Hematopoietic multipotent progenitor cell treated with erythropoietin and hydrocortisone succinate and interleukin-3 and kit ligand, for 4 days (in vitro differentiated cells): Measurements from ENCODE around the gene ESPNL.
A peak's percentile ranks its signal among the peaks of the same experiment; 100 is the strongest.
"Not testable (repeated sequence)": the region's sequence is repeated elsewhere in the genome, so short reads cannot be mapped to it uniquely, and the experiment has no call there.

ENCODE experiments used
- DNase-seq: peaks from one replicate; pipeline ENCODE4 v3.0.0-alpha.2; 2015

ESPNL gene

GRCh38 chr2:238100049-238100820 is at the start of gene ESPNL:
Gene ESPNL (plus strand): TSS chr2:238100340. CDS start chr2:238100420, 80 bp downstream.
- peak; percentile 83 for DNase-seq

DNA sequence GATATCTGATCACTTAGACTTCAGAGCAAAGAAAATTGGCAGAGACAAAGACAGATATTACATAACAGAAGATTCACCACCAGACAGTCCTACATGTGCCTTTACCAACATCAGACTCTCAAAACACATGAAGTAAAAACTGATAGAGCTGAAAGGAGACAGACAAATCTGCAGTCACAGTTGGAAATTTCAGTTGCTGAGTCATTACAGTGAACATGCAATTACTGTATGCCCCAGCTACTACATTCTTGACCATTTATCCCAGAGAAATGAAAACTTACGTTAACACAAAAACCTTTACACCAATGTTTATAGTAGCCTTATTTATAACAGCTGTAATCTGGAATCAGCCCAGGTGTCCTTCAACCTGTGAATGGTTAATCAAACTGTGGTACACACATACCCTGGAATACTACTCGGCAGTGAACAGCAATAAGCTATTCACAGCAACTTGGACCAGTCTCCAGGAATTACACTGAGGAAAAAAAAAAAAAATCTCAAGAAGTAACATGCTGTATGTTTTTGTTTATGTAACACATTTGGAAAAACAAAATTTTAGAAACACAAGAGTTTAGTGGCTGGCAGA is 46.9 kb upstream of the ESPNL start:
- peak; percentile 46 for DNase-seq

DNA sequence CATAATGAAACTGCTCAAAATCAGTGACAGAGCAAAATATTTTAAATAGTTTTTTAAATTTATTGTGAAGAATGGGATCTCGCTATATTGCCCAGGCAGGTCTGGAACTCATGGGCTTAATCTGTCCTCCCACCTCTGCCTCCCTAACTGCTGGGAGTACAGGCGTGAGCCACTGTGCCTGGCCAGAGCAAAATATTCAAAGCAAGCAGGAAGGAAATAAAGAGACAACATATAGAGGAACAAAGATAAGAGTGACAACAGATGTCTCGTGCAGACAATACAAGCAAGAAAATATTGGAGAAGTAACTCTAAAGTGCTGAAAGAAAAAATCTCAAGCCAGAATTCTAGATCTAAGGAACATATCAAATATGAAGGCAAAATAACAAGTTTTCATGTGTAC is 44.3 kb upstream of the ESPNL start:
- DNase-seq = peak; percentile 51

GRCh38 chr2:238057696-238058575 is 42.2 kb upstream of the ESPNL start:
- DNase-seq = not testable (repeated sequence)

DNA sequence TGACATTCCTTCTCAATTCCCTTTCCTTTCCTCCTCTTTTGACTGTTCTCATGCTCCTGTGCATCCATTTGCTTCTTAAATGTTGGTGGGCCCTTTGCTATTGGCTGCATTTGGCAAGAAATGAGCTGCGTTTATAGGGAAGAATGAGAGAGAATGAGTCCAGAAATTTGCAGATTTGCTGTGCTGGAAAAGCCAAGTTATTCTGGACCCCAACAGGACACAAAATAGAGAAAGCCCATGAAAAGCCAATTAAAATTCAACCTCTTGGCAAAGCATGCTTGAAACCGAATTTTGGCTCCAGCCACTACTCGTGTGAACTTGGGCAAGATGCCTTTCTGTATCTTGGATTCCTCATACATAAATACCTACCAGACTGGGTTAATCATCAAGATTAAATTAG is 40.6 kb upstream of the ESPNL start:
- DNase-seq = no peak

- DNase-seq = peak; percentile 58
Measured at GRCh38 chr2:238060096-238060541, 40.0 kb upstream of the ESPNL start.

DNA sequence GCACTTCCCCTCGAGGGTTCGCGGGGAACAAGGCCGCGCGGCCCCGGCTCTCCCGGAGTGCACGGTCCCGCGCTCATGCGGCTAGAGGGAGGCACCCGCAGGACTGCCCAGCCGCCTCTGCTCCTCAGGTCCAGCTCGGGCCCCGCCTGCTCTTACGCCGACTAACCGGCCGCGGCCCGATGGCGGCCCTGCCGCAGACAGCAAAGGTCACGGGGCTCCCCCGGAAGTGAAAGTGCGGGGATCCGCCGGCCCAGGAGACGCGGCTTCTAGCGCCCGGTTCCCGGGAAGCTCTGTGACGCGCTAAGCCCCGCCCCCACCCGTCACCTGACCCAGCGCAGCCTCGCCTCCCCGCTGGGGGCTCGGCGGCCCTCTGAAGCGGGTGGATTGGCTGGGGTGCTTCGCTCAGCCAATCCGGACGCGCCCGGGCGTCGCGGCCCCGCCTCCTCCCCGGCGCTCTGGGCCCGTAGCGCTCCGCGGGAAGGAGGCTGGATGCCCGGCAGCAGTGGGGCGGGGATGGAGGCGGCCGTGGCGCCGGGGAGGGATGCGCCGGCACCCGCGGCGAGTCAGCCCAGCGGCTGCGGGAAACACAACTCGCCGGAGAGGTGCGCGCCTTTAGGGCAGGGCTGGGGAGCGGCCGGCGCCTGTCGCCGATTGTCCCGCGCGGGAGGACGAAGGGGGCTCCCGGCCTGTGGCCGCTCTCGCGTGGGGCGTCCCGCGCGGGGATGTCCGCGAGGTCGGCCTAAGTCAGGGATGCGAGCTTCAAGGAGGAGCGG is 39.4 kb upstream of the ESPNL start, which contains the start of gene SCLY:
TSS of gene SCLY (plus strand) at position 460 of the 773 bp plus-strand sequence. CDS start at position 514, 54 bp downstream.
- DNase-seq = peak; percentile 99

DNA sequence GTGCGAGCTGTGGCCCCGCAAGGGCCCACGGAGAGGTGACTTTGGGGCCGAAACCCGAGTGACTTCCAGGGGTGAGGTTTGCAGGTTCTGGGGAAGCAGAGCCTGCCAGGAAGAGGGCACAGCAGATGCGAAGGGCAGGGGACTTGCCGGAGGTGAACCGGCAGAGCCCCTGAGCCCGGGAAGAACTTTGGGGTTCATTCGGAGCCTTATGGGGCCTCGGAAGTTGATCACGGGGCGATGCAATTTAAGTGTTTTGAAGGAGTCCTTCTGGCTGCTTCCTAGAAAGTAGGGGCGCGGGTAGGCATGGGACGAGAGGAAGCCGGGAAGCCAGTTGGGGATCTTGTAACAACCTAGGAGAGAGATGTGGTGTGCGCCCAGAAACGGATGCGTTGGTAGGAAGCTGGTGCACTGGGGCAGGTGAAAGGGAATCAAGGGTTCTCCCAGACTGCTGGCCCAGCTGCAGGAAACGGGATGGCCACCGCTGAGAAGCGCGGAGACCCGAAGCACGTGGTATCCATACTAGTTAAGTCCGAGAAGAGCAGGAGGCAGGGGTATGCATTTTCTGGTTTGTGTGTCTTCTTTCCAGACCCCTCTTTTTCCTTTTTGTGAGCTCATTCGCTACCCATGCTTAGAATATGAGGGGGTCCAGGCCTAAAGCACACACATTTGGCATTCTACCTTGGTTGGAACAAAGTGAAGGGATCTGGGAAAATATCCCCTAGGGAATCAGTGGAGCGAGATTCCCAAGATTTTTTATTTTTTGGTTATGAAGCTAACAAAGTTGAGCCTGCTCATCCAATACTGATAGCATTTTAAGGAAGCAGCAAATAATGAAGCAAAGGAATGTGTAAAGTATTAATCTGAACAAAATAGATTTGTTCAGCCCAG is 38.6 kb upstream of the ESPNL start:
- DNase-seq = peak; percentile 70

GRCh38 chr2:238063414-238064189 is 36.5 kb upstream of the ESPNL start:
- no peak for DNase-seq

DNA sequence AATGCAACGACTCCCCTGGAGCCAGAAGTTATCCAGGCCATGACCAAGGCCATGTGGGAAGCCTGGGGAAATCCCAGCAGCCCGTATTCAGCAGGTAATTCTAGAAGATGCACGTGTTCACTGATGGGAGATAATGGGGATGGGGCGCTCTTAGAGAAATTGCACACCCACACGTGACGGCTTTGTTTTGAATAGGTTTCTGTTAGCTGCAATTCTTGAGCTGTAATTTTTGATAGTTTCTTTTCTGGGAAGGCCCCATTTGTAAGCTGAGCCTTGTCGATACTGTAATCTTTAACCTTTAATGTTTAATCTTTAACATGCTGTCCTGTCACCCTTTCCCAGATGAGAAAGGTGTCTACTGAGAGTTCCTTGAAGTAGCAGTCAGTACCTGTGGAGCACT is 35.8 kb upstream of the ESPNL start:
- no peak for DNase-seq

DNA sequence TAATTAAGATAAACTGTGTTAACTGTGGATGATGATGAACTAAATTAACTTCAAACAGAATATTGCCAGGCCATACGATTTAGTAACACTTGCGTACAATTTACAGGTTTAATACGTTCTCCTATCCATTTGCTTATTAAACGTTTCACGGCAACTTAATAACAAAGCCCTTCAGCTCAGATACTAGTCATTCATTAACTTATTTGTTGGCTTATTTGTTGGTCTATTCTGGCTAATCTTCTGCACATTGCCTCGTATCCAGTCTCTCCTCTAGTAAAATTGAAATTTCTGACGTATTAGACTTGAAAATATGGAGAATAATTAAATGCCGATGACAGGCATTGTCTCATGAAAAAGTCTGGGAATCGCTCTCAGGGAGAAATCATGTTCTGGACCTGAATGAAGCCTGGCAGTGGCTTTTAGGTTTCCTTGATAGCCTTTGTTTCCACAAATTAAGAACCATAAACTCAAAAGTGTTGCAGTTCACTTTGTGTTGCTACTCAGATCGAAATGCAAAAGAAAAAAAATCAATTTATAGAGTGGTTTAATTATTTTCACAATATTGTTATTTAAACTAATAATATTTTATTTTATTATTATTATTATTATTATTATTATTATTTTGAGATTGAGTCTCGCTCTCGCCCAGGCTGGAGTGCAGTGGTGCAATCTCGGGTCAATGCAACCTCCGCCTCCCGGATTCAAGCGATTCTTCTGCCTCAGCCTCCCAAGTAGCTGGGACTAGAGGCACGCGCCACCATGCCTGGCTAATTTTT is 34.9 kb upstream of the ESPNL start:
- no peak for DNase-seq

- DNase-seq = no peak
Measured at GRCh38 chr2:238066218-238066617, 33.9 kb upstream of the ESPNL start.

GRCh38 chr2:238066718-238067117 is 33.4 kb upstream of the ESPNL start:
- DNase-seq = not testable (repeated sequence)

DNA sequence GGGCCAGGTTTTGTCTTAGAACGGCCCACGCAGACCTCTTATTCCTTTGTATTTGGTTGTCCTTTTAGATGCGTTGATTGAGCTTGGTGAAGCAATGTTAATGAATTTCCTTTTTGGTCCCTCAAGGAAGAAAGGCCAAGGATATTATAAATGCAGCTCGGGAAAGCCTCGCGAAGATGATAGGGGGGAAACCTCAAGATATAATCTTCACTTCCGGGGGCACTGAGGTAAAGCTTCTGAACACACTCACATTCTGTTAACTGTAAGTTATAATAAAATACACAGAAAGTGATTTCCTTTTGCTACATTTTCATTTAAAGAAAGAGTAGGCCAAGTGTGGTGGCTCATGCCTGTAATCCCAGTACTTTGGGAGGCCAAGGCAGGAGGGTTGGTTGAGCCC is 32.2 kb upstream of the ESPNL start:
- DNase-seq = no peak

- DNase-seq = no peak
Measured at GRCh38 chr2:238069021-238069709, 31.0 kb upstream of the ESPNL start.

GRCh38 chr2:238069877-238070276 is 30.3 kb upstream of the ESPNL start:
- no peak for DNase-seq

DNA sequence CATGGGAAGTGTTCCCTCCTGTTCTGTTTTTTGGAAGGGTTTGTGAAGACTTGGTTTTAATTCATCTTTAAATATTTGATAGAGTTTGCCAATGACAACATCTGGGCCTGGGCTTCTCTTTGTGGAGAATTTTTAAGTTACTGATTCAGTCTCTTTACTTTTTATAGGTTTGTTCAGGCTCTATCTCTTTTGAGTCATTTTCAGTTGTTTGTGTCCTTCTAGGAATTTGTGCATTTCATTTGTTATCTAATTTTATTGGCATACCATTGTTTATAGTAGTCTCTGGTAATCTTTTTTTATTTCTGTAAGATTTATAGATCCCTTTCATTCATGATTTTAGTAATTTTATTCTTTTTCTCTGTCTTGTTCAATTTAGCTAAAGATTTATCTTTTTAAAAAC is 24.7 kb upstream of the ESPNL start:
- DNase-seq = no peak

GRCh38 chr2:238077292-238077691 is 22.8 kb upstream of the ESPNL start:
- no peak for DNase-seq

- DNase-seq = no peak
Measured at GRCh38 chr2:238079874-238080327, 20.2 kb upstream of the ESPNL start.
